Progenitor cell of endocrine pancreas (in vitro differentiated cells): Measurements from ENCODE around the gene SLC38A10. TPM values are rescaled to one million over a fixed set of nuclear protein-coding genes. Genes with fewer than 3 reads are reported as not detected.
A peak's percentile ranks its signal among the peaks of the same experiment; 100 is the strongest.

ENCODE experiments used
- DNase-seq: peaks from one replicate; pipeline ENCODE4 v3.0.0; 2021; ENCODE audit warnings: low spot score; ENCODE audit not compliant: unreplicated experiment
- H3K27ac Mint-ChIP-seq: 2 replicates; pipeline ENCODE4 v1.8.0; 2021; ENCODE audit warnings: mild to moderate bottlenecking, moderate library complexity, mixed read lengths
- H3K27me3 Mint-ChIP-seq: 2 replicates; pipeline ENCODE4 v1.8.0; 2021; ENCODE audit warnings: mixed read lengths
- H3K36me3 Mint-ChIP-seq: 2 replicates; pipeline ENCODE4 v1.8.0; 2022; ENCODE audit warnings: mixed read lengths; ENCODE audit not compliant: insufficient read depth
- H3K4me1 Mint-ChIP-seq: 2 replicates; pipeline ENCODE4 v1.8.0; 2021; ENCODE audit warnings: low read depth, mixed read lengths
- H3K4me3 Mint-ChIP-seq: 2 replicates; pipeline ENCODE4 v1.8.0; 2021; ENCODE audit warnings: low read depth, mild to moderate bottlenecking, moderate library complexity, mixed read lengths
- H3K9me3 Mint-ChIP-seq: 2 replicates; pipeline ENCODE4 v1.8.0; 2021; ENCODE audit warnings: low read depth, mixed read lengths
- CTCF ChIP-seq: fragments of 200-600 bp; sonication (generic); IDR thresholded peaks from one replicate; pipeline ENCODE4 v1.5.0; 2021; ENCODE audit warnings: antibody characterized with exemption, mild to moderate bottlenecking; ENCODE audit not compliant: unreplicated experiment
- total RNA-seq: library from RNA; stranded (reverse); gene quantifications from 2 replicates; pipeline ENCODE4 v1.2.1, GENCODE V29; 2021

SLC38A10 gene
- total RNA-seq, 1 donor from 2014 or later = 130 TPM

DNA sequence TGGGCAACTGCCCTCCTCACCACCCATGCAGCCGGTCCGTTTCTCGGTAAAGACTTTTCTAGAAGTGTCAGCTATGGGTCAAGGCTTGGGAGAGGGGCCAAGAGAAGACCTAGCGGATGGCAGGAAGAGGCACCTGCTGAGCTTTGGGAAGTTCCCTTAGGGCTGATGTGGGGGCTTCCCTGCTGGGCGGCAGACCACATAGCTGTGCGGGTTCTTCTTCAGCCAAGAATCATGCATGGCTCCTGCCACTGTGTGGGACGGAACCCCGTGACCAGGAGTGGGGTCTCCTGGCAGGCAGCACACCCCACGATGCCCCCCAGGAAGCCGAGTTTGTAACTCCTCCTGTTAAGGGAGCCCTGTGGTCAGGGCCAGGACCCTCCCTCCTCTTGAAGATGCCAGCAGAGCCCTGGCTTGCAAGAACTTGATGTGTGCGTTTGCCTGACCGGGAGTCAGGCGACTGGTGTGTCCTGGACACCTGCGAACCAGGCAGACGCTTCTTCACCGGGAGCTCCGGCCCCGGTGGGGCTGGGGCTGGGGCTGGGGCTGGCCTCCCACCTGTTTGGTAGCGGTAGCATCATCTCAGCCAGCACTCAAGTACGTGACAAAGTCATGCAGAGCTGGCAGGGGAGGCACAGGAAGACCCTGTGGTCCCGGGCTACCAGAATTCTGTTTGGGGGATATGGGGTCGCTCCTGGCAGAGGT, 17.7 kb upstream of the SLC38A10 start:
- no peak for TF ChIP-seq CTCF
- H3K9me3 Mint-ChIP-seq = no peaks in the 10 kb centered on the region
- H3K27me3 Mint-ChIP-seq = no peaks in the 10 kb centered on the region
- DNase-seq = no peak
- no peak overlapping the region for H3K27ac Mint-ChIP-seq
- no peaks in the 10 kb centered on the region for H3K36me3 Mint-ChIP-seq
- peaks cover 15% of the 10 kb centered on the region for H3K4me1 Mint-ChIP-seq
- H3K4me3 Mint-ChIP-seq = no peak overlapping the region

GRCh38 chr17:81311946-81312345, 16.8 kb upstream of the SLC38A10 start:
- no peak for DNase-seq
- Mint-ChIP-seq H3K4me3 (no peak overlapping the region), H3K9me3 (no peaks in the 10 kb centered on the region), H3K36me3 (no peaks in the 10 kb centered on the region), H3K27me3 (no peaks in the 10 kb centered on the region), H3K27ac (no peak overlapping the region), H3K4me1 (peaks cover 16% of the 10 kb centered on the region)
- no peak for TF ChIP-seq CTCF

DNA sequence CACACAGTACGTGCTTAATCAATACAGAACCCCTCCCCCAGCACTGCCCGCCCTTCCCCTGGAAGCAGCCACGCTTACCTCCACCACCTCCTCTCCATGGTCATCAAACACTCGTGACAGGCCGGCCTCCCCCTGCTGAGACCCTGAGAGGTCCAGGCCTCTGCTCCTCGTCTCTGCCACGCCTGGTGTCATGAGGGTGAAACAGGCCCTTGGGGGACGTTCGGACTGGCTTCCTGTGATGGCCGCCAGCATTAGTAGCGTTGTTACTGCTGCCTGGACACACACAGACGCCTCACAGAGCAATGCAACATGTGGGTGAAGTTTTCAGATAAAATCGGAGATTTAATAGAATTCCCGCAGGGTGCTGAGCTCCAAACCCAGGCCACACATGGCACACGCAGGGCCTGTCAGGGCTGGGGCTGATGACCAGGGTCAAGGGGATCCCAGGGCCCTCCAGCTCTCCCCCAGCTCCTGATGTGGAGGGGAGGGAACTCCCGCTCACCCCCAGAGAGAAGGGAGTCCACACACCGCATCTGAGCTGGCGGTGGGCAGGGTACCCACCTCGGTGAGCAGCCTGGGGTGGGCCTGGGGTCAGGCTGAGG, 15.9 kb upstream of the SLC38A10 start:
- H3K36me3 Mint-ChIP-seq = no peaks in the 10 kb centered on the region
- H3K9me3 Mint-ChIP-seq = no peaks in the 10 kb centered on the region
- H3K4me3 Mint-ChIP-seq = no peak overlapping the region
- no peaks in the 10 kb centered on the region for H3K27me3 Mint-ChIP-seq
- DNase-seq = no peak
- no peak for TF ChIP-seq CTCF
- peaks cover 17% of the 10 kb centered on the region for H3K4me1 Mint-ChIP-seq
- H3K27ac Mint-ChIP-seq = peak overlapping the region; percentile 84

DNA sequence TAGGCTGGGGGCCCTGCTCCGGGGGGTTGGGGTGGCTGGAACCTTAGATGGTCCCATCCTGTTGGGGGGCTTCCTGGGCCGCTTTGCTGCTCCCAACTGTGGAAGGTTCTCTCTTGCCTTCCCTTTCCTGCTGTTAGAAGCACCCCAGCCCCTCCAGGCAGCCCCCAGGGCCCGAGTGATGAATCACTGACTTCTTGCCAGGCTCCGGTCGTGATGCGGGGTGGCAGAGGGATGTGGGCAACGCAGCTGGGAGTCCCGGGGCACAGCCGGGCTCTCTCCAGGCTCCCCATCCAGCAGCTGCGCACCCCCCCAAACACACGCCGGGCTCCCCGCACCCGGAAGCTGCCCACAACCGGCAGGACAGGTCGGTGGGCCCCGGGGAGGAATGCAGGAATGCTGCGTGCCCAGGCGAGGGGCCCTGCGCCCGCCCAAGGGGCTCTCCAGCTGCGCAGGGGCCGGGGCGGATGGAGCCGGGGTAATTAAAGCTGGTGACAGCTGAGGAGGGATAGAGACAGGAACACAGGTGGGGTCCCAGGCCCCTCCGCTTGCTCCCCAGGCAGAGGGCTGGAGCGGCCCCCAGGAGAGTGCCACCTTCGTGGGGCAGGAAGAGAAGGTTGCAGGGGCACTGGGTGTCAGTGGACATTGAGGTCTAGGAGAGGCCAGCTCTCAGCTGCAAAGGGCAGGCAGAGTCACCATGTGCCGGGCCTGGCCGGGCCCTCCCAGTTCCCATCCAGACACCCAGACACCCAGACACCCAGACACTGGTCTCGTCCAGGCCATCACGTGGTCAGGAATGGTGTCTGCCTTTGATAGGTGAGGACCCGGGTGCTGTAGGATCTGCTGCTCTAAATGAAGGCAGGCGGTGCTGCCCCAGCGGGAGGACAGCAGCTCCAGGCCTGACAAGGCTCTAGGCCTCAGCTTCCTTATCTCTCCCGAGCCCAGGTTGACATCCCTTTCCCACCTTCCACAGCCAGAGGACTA, 15.0 kb upstream of the SLC38A10 start:
- DNase-seq = no peak
- Mint-ChIP-seq H3K27me3 (no peaks in the 10 kb centered on the region), H3K4me3 (peak overlapping the region; percentile 21), H3K27ac (peak overlapping the region; percentile 84), H3K9me3 (no peaks in the 10 kb centered on the region), H3K4me1 (peaks cover 19% of the 10 kb centered on the region), H3K36me3 (no peaks in the 10 kb centered on the region)
- TF ChIP-seq CTCF = no peak
